DND-41 (cell line): ENCODE measurements around the gene FAM131C.

Source experiments
- CTCF ChIP-seq: IDR thresholded peaks from 2 replicates; pipeline ENCODE4 v1.5.1; 2012; ENCODE audit warnings: borderline replicate concordance, low read length, moderate library complexity, mild to moderate bottlenecking; ENCODE audit not compliant: poor library complexity, severe bottlenecking; ENCODE audit errors: extremely low read depth
- EZH2 ChIP-seq: IDR thresholded peaks from 3 replicates; pipeline ENCODE4 v1.6.1; 2012; ENCODE audit warnings: borderline replicate concordance, low read depth, mild to moderate bottlenecking, moderate library complexity, low read length, inconsistent platforms; ENCODE audit not compliant: severe bottlenecking

- TF ChIP-seq CTCF (no peak), EZH2 (no peak)
These were observed 32.3 kb downstream of the FAM131C start for GRCh38 chr1:16041200-16041599.
